IMR-90 (cell line): ENCODE results near the gene CARD10. TPM values are rescaled to one million over a fixed set of nuclear protein-coding genes. Genes with fewer than 3 reads are reported as not detected.

ENCODE experiments used
- ATAC-seq: fragments of 200-7000 bp; cut with Tn5 transposase; 2 replicates; pipeline ENCODE4 v1.9.1; 2020; ENCODE audit warnings: low read depth, mild to moderate bottlenecking, moderate library complexity
- BruUV-seq: library from RNA; stranded (reverse); fragments of 400-500 nt; replicated peaks from 2 replicates; lab custom pipeline; 2021; lab: Mats Ljungman, UMichigan
- CTCF ChIA-PET: fragments of 300-600 bp; formaldehyde crosslinking; extraction: SDS; loops from one replicate; lab custom pipeline; 2021; ENCODE audit warnings: antibody characterized with exemption; lab: Yijun Ruan, JAX
- POLR2A ChIA-PET: fragments of 300-600 bp; sonication (Branson Sonifier 250); formaldehyde crosslinking; loops from one replicate; lab custom pipeline; 2022; ENCODE audit warnings: antibody characterized with exemption; ENCODE audit not compliant: unreplicated experiment; lab: Charles Lee
- DNase-seq: peaks from one replicate; pipeline ENCODE4 v3.0.0; 2013
- H2AFZ ChIP-seq: replicated peaks from 2 replicates; pipeline ENCODE3; 2013; ENCODE audit warnings: low read length, mild to moderate bottlenecking; ENCODE audit not compliant: poor library complexity
- H2AK5ac ChIP-seq: 2 replicates; pipeline ENCODE4 v1.6.1; 2013; ENCODE audit warnings: low read depth, low read length, inconsistent platforms
- H2AK9ac ChIP-seq: replicated peaks from 2 replicates; pipeline ENCODE3; 2013; ENCODE audit warnings: mild to moderate bottlenecking, low read depth, low read length, moderate library complexity; ENCODE audit not compliant: poor library complexity
- H2BK120ac ChIP-seq: 2 replicates; pipeline ENCODE4 v1.6.1; 2013; ENCODE audit warnings: low read depth, low read length, inconsistent platforms
- H2BK15ac ChIP-seq: 3 replicates; pipeline ENCODE4 v1.6.1; 2013; ENCODE audit warnings: low read depth, low read length, inconsistent platforms
- H2BK20ac ChIP-seq: 2 replicates; pipeline ENCODE4 v1.6.1; 2013; ENCODE audit warnings: low read depth, mild to moderate bottlenecking, inconsistent platforms, low read length, moderate library complexity
- H2BK5ac ChIP-seq: 2 replicates; pipeline ENCODE4 v1.6.1; 2013; ENCODE audit warnings: mild to moderate bottlenecking, low read depth, low read length, inconsistent platforms; ENCODE audit not compliant: poor library complexity, severe bottlenecking
- H3K14ac ChIP-seq: replicated peaks from 2 replicates; pipeline ENCODE4 v1.6.1; 2013; ENCODE audit warnings: low read depth, low read length, inconsistent platforms
- H3K18ac ChIP-seq: 2 replicates; pipeline ENCODE4 v1.6.1; 2013; ENCODE audit warnings: low read depth, low read length, control low read depth
- H3K23ac ChIP-seq: 2 replicates; pipeline ENCODE4 v1.6.1; 2013; ENCODE audit warnings: low read depth, low read length, inconsistent platforms
- H3K27ac ChIP-seq: 2 replicates; pipeline ENCODE4 v1.5.1; 2013; ENCODE audit warnings: mild to moderate bottlenecking, control low read depth, low read length; ENCODE audit not compliant: insufficient read depth
- H3K27me3 ChIP-seq: 2 replicates; pipeline ENCODE4 v1.6.1; 2013; ENCODE audit warnings: low read length; ENCODE audit not compliant: control insufficient read depth, insufficient read depth
- H3K36me3 ChIP-seq: 2 replicates; pipeline ENCODE4 v1.6.1; 2013; ENCODE audit warnings: low read length, mixed read lengths; ENCODE audit not compliant: control insufficient read depth, insufficient read depth
- H3K4ac ChIP-seq: 2 replicates; pipeline ENCODE4 v1.6.1; 2013; ENCODE audit warnings: low read depth, low read length, inconsistent platforms
- H3K4me1 ChIP-seq: 2 replicates; pipeline ENCODE4 v1.6.1; 2013; ENCODE audit warnings: low read length, mixed read lengths; ENCODE audit not compliant: control insufficient read depth, insufficient read depth
- H3K4me2 ChIP-seq: 2 replicates; pipeline ENCODE4 v1.6.1; 2013; ENCODE audit warnings: low read depth, mild to moderate bottlenecking, control low read depth, low read length, moderate library complexity
- H3K4me3 ChIP-seq: 2 replicates; pipeline ENCODE4 v1.5.1; 2013; ENCODE audit warnings: low read depth, mild to moderate bottlenecking, control low read depth, low read length, moderate library complexity; ENCODE audit not compliant: insufficient read depth
- H3K56ac ChIP-seq: 2 replicates; pipeline ENCODE4 v1.6.1; 2013; ENCODE audit warnings: low read length, inconsistent platforms; ENCODE audit not compliant: insufficient read depth; ENCODE audit errors: extremely low read depth
- H3K79me1 ChIP-seq, 2 experiments: 2 replicates each; pipeline ENCODE4 v1.6.1; 2013; ENCODE audit warnings: low read length in 2 of 2, inconsistent platforms in 1 of 2, low read depth in 1 of 2
- H3K9ac ChIP-seq: 2 replicates; pipeline ENCODE4 v1.6.1; 2013; ENCODE audit warnings: low read depth, low read length, control low read depth
- H3K9me1 ChIP-seq: 2 replicates; pipeline ENCODE4 v1.6.1; 2013; ENCODE audit warnings: low read length, inconsistent platforms; ENCODE audit not compliant: insufficient read depth
- H3K9me3 ChIP-seq: 2 replicates; pipeline ENCODE4 v1.6.1; 2013; ENCODE audit warnings: low read length; ENCODE audit not compliant: control insufficient read depth, insufficient read depth
- H4K20me1 ChIP-seq: 2 replicates; pipeline ENCODE4 v1.6.1; 2013; ENCODE audit warnings: low read length, inconsistent platforms; ENCODE audit not compliant: insufficient read depth
- H4K5ac ChIP-seq: 2 replicates; pipeline ENCODE4 v1.6.1; 2013; ENCODE audit warnings: mild to moderate bottlenecking, low read depth, low read length, control low read depth
- H4K8ac ChIP-seq, 2 experiments: 2 replicates each; pipeline ENCODE4 v1.6.1; 2013; ENCODE audit warnings: low read depth in 2 of 2, low read length in 2 of 2, control low read depth in 1 of 2, inconsistent platforms in 1 of 2
- H4K91ac ChIP-seq: 2 replicates; pipeline ENCODE4 v1.6.1; 2013; ENCODE audit warnings: low read depth, low read length, inconsistent platforms; ENCODE audit not compliant: insufficient read depth
- BHLHE40 ChIP-seq: fragments of 150-350 bp; IDR thresholded peaks from 2 replicates; pipeline ENCODE4 v1.6.1; 2016; ENCODE audit warnings: mild to moderate bottlenecking, low read depth, low read length
- CEBPB ChIP-seq: IDR thresholded peaks from 2 replicates; pipeline ENCODE4 v1.6.1; 2012; ENCODE audit warnings: low read depth, low read length, improper control_type of control experiment
- CHD1 ChIP-seq: IDR thresholded peaks from 2 replicates; pipeline ENCODE4 v1.6.1; 2012; ENCODE audit warnings: low read depth, low read length, improper control_type of control experiment
- FOS ChIP-seq: fragments of 150-350 bp; IDR thresholded peaks from 2 replicates; pipeline ENCODE4 v1.6.1; 2016; ENCODE audit warnings: low read depth, low read length
- MAFK ChIP-seq: IDR thresholded peaks from 2 replicates; pipeline ENCODE4 v1.6.1; 2012; ENCODE audit warnings: low read depth, low read length, improper control_type of control experiment
- MAZ ChIP-seq: IDR thresholded peaks from 2 replicates; pipeline ENCODE4 v1.6.1; 2012; ENCODE audit warnings: low read depth, mild to moderate bottlenecking, low read length, improper control_type of control experiment, moderate library complexity, borderline replicate concordance
- MXI1 ChIP-seq: IDR thresholded peaks from 2 replicates; pipeline ENCODE4 v1.6.1; 2012; ENCODE audit warnings: low read depth, mild to moderate bottlenecking, low read length, moderate library complexity, borderline replicate concordance
- NFE2L2 ChIP-seq: fragments of 150-350 bp; IDR thresholded peaks from 2 replicates; pipeline ENCODE4 v1.6.1; 2016; ENCODE audit warnings: low read depth, mild to moderate bottlenecking, low read length
- POLR2A ChIP-seq: IDR thresholded peaks from 2 replicates; pipeline ENCODE4 v1.6.1; 2012; ENCODE audit warnings: mild to moderate bottlenecking, low read depth, low read length
- RAD21 ChIP-seq: IDR thresholded peaks from 2 replicates; pipeline ENCODE4 v1.6.1; 2012; ENCODE audit warnings: low read length, improper control_type of control experiment
- RCOR1 ChIP-seq: IDR thresholded peaks from 2 replicates; pipeline ENCODE4 v1.6.1; 2012; ENCODE audit warnings: mild to moderate bottlenecking, low read length, improper control_type of control experiment; ENCODE audit not compliant: insufficient replicate concordance
- RFX5 ChIP-seq: IDR thresholded peaks from 2 replicates; pipeline ENCODE4 v1.8.0; 2012; ENCODE audit warnings: low read depth, mild to moderate bottlenecking, low read length, moderate library complexity
- SMC3 ChIP-seq: fragments of 150-350 bp; IDR thresholded peaks from 2 replicates; pipeline ENCODE4 v1.6.1; 2016; ENCODE audit warnings: low read depth, mild to moderate bottlenecking, antibody characterized with exemption, low read length, moderate library complexity
- WGBS, 2 experiments: methylation state at CpG; one replicate each; pipeline versions ENCODE4 v1.1.5 to v1.1.7; 2013; ENCODE audit warnings: missing lambda C conversion rate in 2 of 2; ENCODE audit not compliant: insufficient read length in 1 of 2; ENCODE audit errors: extremely low coverage in 2 of 2; 5-methylcytosine and 5-hydroxymethylcytosine counted together
- dilution Hi-C: fragments of 300-500 bp; cut with HindIII; formaldehyde crosslinking; loops from one replicate; pipeline ENCODE4 v1.14.3; 2018; ENCODE audit warnings: low sequenced_read_pairs; ENCODE audit not compliant: unreplicated experiment
- in situ Hi-C: fragments of 300-500 bp; cut with MboI; formaldehyde crosslinking; loops from 3 replicates; pipeline ENCODE4 v1.14.3; 2019; ENCODE audit warnings: low sequenced_read_pairs, inconsistent platforms, mixed read lengths
- intact Hi-C: fragments of 100-400 bp; cut with micrococcal nuclease; formaldehyde crosslinking; loops from 2 replicates; pipeline ENCODE4 v1.10.0; 2022
- polyA plus RNA-seq, 3 experiments: library from polyadenylated mRNA; depleted of rRNA; stranded (reverse); fragments of >200 nt; gene quantifications; 2 replicates each; pipeline ENCODE4 v1.2.3, GENCODE V29; 2012; ENCODE audit warnings: low replicate concordance in 1 of 3
- total RNA-seq: library from RNA; depleted of rRNA; stranded (reverse); fragments of >200 nt; gene quantifications from 2 replicates; pipeline ENCODE4 v1.2.3, GENCODE V29; 2012
- TF ChIP-seq, protein P1 (sequence below): fragments of 150-350 bp; IDR thresholded peaks from 2 replicates; pipeline ENCODE4 v1.6.1; 2017; ENCODE audit warnings: mild to moderate bottlenecking, antibody characterized with exemption, low read length, low read depth
- TF ChIP-seq, protein P2 (sequence below): fragments of 150-350 bp; IDR thresholded peaks from 2 replicates; pipeline ENCODE4 v1.6.1; 2016; ENCODE audit warnings: low read depth, mild to moderate bottlenecking, low read length, moderate library complexity, borderline replicate concordance
- TF ChIP-seq, protein P3 (sequence below): conservative IDR thresholded peaks from 2 replicates; pipeline ENCODE4 v1.5.1; 2012; ENCODE audit warnings: mild to moderate bottlenecking, low read depth, low read length, improper control_type of control experiment

Gene CARD10
- total and polyA plus RNA-seq, 2 of the 4 experiments (the other 2 are of a cell fraction) = 6.1 to 18.4 TPM

DNA sequence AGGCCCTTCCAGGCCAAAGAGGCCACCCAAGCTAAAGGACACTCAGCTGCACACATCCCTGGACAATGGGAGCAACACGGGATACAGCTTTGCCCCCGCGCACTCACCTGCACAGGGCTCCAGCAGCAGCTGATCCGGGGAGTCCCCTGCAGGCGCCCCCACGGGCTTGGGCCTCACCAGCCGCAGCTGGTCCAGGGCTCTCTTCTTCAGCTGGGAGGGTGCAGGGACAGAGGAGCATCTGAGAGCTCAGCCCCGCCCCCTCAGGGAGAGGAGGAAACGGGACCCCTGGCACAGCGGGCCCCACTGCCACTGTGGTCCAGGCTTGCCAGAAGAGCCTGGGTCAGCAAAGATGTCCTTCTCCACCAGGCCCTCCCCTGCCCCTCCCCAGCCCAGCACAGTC is 25.2 kb downstream of the CARD10 start:
- Histone ChIP-seq H3K36me3 (peaks cover 3% of the 10 kb centered on the region; the same call in 1 of the 2 replicates), H4K5ac (no peak overlapping the region), H3K18ac (no peak overlapping the region), H4K91ac (no peak overlapping the region), H2AK5ac (no peak overlapping the region), H3K27me3 (no peaks in the 10 kb centered on the region), H3K9me1 (peaks cover 13% of the 10 kb centered on the region), H3K14ac (no peak overlapping the region), H3K9me3 (no peaks in the 10 kb centered on the region), H2BK20ac (no peak overlapping the region), H3K79me1 (peaks cover 0 to 6% of the 10 kb centered on the region in 2 experiments; a peak in 1 of 4 replicates), H2AK9ac (no peak overlapping the region), H3K4me1 (peaks cover 14% of the 10 kb centered on the region), H3K56ac (no peak overlapping the region), H3K9ac (no peak overlapping the region), H3K4me2 (no peak overlapping the region), H2BK5ac (no peak overlapping the region), H3K27ac (no peak overlapping the region), H3K23ac (no peak overlapping the region), H3K4me3 (no peak overlapping the region), H2AFZ (no peak overlapping the region), H4K8ac (no peak overlapping the region), H2BK120ac (no peak overlapping the region), H2BK15ac (no peak overlapping the region), H4K20me1 (peaks cover 8% of the 10 kb centered on the region), H3K4ac (no peak overlapping the region)
- intact Hi-C loops (no loop called here), in situ Hi-C loops (no loop called here), dilution Hi-C loops (no loop called here)
- TF ChIP-seq CEBPB (no peak), CHD1 (no peak), NFE2L2 (no peak), SMC3 (no peak), MAZ (no peak), RAD21 (no peak), FOS (no peak), POLR2A (no peak), BHLHE40 (no peak), RCOR1 (no peak), RFX5 (no peak), MXI1 (no peak), MAFK (no peak)
- TF ChIP-seq, protein P1, sequence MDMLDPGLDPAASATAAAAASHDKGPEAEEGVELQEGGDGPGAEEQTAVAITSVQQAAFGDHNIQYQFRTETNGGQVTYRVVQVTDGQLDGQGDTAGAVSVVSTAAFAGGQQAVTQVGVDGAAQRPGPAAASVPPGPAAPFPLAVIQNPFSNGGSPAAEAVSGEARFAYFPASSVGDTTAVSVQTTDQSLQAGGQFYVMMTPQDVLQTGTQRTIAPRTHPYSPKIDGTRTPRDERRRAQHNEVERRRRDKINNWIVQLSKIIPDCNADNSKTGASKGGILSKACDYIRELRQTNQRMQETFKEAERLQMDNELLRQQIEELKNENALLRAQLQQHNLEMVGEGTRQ = no peak
- TF ChIP-seq, protein P2, sequence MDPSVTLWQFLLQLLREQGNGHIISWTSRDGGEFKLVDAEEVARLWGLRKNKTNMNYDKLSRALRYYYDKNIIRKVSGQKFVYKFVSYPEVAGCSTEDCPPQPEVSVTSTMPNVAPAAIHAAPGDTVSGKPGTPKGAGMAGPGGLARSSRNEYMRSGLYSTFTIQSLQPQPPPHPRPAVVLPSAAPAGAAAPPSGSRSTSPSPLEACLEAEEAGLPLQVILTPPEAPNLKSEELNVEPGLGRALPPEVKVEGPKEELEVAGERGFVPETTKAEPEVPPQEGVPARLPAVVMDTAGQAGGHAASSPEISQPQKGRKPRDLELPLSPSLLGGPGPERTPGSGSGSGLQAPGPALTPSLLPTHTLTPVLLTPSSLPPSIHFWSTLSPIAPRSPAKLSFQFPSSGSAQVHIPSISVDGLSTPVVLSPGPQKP = no peak
- TF ChIP-seq, protein P3, sequence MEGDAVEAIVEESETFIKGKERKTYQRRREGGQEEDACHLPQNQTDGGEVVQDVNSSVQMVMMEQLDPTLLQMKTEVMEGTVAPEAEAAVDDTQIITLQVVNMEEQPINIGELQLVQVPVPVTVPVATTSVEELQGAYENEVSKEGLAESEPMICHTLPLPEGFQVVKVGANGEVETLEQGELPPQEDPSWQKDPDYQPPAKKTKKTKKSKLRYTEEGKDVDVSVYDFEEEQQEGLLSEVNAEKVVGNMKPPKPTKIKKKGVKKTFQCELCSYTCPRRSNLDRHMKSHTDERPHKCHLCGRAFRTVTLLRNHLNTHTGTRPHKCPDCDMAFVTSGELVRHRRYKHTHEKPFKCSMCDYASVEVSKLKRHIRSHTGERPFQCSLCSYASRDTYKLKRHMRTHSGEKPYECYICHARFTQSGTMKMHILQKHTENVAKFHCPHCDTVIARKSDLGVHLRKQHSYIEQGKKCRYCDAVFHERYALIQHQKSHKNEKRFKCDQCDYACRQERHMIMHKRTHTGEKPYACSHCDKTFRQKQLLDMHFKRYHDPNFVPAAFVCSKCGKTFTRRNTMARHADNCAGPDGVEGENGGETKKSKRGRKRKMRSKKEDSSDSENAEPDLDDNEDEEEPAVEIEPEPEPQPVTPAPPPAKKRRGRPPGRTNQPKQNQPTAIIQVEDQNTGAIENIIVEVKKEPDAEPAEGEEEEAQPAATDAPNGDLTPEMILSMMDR = no peak
- ChIA-PET POLR2A (no interaction called here), CTCF (no interaction called here)
- WGBS, 2 experiments = 95% methylated on average over 7 of the region's 10 CpGs; no CpG with 5 or more reads in 1 of the 2 experiments
- BruUV-seq = no TSS peak
- no peak for ATAC-seq
- DNase-seq = no peak
